K562 (cell line): Measurements from ENCODE around the gene RABL3. TPM values are rescaled to one million over a fixed set of nuclear protein-coding genes. Genes with fewer than 3 reads are reported as not detected.

Experiments used
- BHLHE40 ChIP-seq: IDR thresholded peaks from 2 replicates; pipeline ENCODE4 v1.6.1; 2011; ENCODE audit warnings: low read length, improper control_type of control experiment
- CTCF ChIP-seq, 3 experiments: IDR thresholded peaks in 2 of 3; conservative IDR thresholded peaks in 1 of 3; 2 replicates each; pipeline ENCODE4 v1.5.1; 2011 to 2012; ENCODE audit warnings: low read length in 3 of 3, mild to moderate bottlenecking in 3 of 3, control low read depth in 2 of 3, improper control_type of control experiment in 1 of 3, inconsistent platforms in 1 of 3, low read depth in 1 of 3, mixed read lengths in 1 of 3, moderate library complexity in 1 of 3; ENCODE audit not compliant: insufficient read depth in 2 of 3
- DPF2 ChIP-seq: fragments of 450-650 bp; IDR thresholded peaks from 2 replicates; pipeline ENCODE4 v1.6.1; 2016
- ELF2 ChIP-seq: fragments of 250-450 bp; sonication (Bioruptor Pico); IDR thresholded peaks from 2 replicates; pipeline ENCODE4 v1.5.0; 2021; ENCODE audit warnings: mild to moderate bottlenecking
- MTA1 ChIP-seq: fragments of 450-650 bp; IDR thresholded peaks from 2 replicates; pipeline ENCODE4 v1.6.1; 2017; ENCODE audit warnings: borderline replicate concordance
- MXD1 ChIP-seq: fragments of 250-450 bp; sonication (Bioruptor Pico); IDR thresholded peaks from 2 replicates; pipeline ENCODE4 v1.8.0; 2021; ENCODE audit warnings: borderline replicate concordance, mild to moderate bottlenecking, moderate library complexity; ENCODE audit not compliant: poor library complexity, severe bottlenecking
- PRMT5 ChIP-seq: sonication (generic); formaldehyde crosslinking; IDR thresholded peaks from 2 replicates; pipeline ENCODE4 v1.5.0; 2020; ENCODE audit warnings: missing genetic modification reagents
- REST ChIP-seq, 2 experiments: fragments of 450-650 bp; formaldehyde crosslinking in 1 of 2; IDR thresholded peaks; 2 replicates each; pipeline versions ENCODE4 v1.4.0 to v1.6.1; 2014 to 2020; ENCODE audit warnings: mild to moderate bottlenecking in 2 of 2, borderline replicate concordance in 1 of 2, low read depth in 1 of 2
- polyA plus RNA-seq, 8 experiments: library from polyadenylated mRNA; depleted of rRNA in 4 of 8; stranded (reverse) in 5 of 8; unstranded in 3 of 8; fragments of >200 nt; fragmentation: Nextera tagmentation in 2 of 8; fragmentation: Illumina TruSeq in 1 of 8; extraction: Ambion mirVana in 2 of 8; extraction: Trizol in 1 of 8; gene quantifications; 2 replicates each; pipeline versions ENCODE4 v1.2.1 to v1.2.3, GENCODE V29; 2011 to 2014; ENCODE audit warnings: inconsistent platforms in 1 of 8, missing spikeins in 1 of 8
- total RNA-seq, 7 experiments: library from RNA; depleted of rRNA in 6 of 7; stranded (reverse); fragments of >200 nt in 6 of 7; fragmentation: Illumina TruSeq in 2 of 7; extraction: Trizol in 2 of 7; gene quantifications; 2 replicates each; pipeline versions ENCODE4 v1.2.1 to v1.2.3, GENCODE V29; 2011 to 2021; ENCODE audit warnings: low replicate concordance in 1 of 7

RABL3 gene
- total and polyA plus RNA-seq, 9 of the 15 experiments (the other 6 are each of a cell fraction or from before 2014, with no cell fraction given), result 6.5 to 30.7 (median 12.3) TPM

GRCh38 chr3:120642368-120642948 is 99.9 kb downstream of the RABL3 start (continued):
- TF ChIP-seq REST (IDR thresholded peaks at IDR 0.05; ENCODE audit: borderline replicate concordance) (0 out of 2 replicates have a peak, but pooled peaks have one; percentile 8), REST (CRISPR knock-in tag; IDR thresholded peaks at IDR 0.05; ENCODE audit: low read depth) (no peak), ELF2 (no peak), MTA1 (0 out of 2 replicates have a peak, but pooled peaks have one; percentile 16), MXD1 (CRISPR knock-in tag) (no peak), DPF2 (peak; percentile 78), PRMT5 (CRISPR knock-in tag) (no peak), BHLHE40 (peak; percentile 70), CTCF (IDR thresholded peaks at IDR 0.05 in 2 of 3, conservative IDR thresholded peaks at IDR 0.05 in 1 of 3; ENCODE audit: insufficient read depth in 2 of 3, low read depth in 1 of 3, low read length in 3 of 3) (peak in 1 of 3 experiments; percentile 9; a peak in 1 of 6 replicates)
- TF ChIP-seq, all 486 proteins: peak for 73
